SIG-M5 treated with dmso at 0.1 percent for 504 hours (cell line): ENCODE data around the gene ENTPD1.
"Not testable (repeated sequence)": the region's sequence is repeated elsewhere in the genome, so short reads cannot be mapped to it uniquely, and the experiment has no call there.

Experiments used
- DNase-seq: peaks from one replicate; lab custom pipeline; 2025; ENCODE audit not compliant: unreplicated experiment; lab: John Stamatoyannopoulos, UW

Gene ENTPD1

DNA sequence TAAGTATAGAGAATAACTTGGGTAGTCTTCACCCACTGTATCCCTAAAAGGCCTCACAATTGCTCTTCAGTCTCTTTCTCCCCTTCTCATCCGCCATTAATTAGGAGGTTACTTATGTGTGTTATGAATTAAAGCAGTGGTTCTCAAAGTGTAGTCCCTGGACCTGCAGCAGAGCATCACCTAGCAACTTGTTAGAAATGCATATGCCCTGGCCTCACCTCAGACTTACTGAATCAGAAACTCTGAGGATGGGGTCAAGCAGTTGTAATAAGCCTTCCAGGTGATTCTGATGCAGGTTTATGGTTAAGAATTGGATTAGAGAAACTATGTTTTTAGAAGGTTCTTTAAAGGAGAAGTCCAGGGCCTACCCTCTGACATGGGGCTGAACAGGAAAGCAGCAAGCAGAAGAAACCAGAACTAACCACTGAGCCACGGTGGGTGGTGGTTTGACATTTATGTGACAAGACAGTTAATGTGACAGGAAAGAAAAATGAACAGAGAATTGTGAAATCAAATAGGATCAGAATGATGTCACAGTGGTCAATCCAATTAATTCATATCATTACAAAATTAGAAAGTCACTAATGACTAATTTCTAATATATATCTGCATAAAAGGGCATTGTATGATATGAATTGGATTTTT lies 37.6 kb downstream of the ENTPD1 start:
- peak; percentile 60 for DNase-seq

- no peak for DNase-seq
Observed at GRCh38 chr10:95794195-95794594, 38.2 kb downstream of the ENTPD1 start.

GRCh38 chr10:95795602-95796001 lies 39.6 kb downstream of the ENTPD1 start:
- DNase-seq = no peak

DNA sequence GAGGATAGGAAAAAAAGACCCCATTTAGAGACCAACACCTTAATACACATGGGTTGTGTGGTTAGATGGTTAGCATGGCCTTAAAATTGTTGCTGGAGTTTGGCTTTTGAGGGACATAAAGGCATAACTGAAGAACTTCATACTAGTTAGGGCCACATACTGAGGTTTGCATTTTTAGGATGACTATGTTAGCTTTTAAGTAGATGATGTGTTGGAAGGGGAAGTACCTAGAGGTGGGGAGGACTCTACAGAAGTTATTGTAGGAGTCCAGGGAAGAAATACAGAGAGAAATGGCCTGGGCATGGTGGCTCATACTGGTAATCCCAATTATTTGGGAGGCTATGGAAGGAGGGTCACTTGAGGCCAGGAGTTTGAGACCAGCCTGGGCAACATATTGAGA lies 40.5 kb downstream of the ENTPD1 start:
- DNase-seq = no peak

DNA sequence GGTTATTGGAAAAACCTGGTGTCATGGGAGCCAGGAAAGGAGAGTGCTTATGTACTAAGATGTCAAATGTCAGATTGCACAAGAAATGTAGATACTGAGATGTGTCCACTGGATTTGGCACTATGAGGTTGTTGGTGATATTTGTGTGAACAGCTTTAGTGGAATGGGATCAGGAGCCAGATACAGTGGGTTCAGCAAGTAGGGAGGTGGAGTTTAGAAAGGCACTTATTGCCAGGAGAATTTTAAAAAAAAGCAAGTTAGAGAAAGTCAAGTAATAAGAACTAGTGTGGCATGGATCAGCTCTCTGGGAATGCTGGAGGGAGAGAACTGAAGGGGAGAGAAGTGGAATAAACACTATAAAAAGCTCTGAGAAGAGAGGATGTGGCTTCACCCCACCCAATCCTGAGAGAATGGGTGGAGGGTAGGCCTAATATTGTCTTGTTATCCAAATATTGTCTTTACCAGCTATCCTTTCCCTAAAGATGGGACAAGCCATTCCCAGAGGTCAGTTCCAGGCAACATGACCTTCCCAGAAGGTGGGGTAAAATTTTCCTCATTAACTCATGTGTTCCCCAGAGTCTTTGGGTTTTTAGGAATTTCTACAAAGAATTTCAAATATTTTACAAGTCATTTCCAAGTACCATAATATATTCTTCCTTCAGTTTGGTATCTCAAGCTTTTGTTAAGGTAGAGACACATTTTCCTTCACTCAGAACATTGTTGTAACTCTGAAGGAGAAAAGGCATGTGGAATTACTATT lies 42.3 kb downstream of the ENTPD1 start:
- DNase-seq = no peak

DNA sequence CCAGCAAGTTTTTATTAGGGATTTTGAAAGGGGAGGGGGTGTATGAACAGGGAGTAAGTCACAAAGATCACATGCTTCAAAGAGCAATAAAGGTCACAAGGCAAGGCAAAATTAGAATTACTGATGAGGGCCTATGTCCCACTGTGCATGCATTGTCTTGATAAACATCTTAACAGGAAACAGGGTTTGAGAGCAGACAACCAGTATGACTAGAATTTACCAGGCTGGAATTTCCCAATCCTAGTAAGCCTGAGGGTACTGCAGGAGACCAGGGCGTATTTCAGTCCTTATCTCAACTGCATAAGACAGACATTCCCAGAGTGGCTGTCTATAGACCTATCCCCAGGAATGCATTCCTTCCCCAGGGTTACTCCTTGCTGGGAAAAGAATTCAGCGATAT lies 44.3 kb downstream of the ENTPD1 start:
- DNase-seq = not testable (repeated sequence)

DNA sequence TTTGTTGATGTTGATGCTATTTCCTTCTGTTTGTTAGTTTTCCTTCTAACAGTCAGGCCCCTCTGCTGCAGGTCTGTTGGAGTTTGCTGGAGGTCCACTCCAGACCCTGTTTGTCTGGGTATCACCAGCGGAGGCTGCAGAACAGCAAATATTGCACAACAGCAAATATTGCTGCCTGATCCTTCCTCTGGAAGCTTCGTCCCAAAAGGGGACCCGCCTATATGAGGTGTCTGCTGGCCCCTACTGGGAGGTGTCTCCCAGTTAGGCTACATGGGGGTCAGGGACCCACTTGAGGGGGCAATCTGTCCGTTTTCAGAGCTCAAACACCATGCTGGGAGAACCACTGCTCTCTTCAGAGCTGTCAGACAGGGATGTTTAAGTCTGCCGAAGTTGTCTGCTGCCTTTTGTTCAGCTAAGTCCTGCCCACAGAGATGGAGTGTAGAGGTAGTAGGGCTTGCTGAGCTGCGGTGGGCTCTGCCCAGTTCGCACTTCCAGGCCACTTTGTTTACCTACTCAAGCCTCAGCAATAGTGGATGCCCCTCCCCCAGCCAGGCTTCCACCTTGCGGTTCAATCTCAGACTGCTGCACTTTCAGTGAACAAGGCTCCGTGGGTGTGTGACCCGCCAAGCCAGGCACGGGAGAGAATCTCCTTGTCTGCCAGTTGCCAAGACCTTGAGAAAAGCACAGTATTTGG lies 50.9 kb downstream of the ENTPD1 start:
- not testable (repeated sequence) for DNase-seq

DNA sequence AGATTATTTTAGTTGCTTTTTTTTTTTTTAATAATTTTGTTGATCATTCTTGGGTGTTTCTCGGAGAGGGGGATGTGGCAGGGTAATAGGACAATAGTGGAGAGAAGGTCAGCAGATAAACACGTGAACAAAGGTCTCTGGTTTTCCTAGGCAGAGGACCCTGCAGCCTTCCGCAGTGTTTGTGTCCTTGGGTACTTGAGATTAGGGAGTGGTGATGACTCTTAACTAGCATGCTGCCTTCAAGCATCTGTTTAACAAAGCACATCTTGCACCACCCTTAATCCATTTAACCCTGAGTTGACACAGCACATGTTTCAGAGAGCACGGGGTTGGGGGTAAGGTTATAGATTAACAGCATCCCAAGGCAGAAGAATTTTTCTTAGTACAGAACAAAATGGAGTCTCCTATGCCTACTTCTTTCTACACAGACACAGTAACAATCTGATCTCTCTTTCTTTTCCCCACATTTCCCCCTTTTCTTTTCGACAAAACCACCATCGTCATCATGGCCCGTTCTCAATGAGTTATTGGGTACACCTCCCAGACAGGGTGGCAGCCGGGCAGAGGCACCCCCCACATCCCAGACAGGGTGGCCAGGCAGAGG lies 52.8 kb downstream of the ENTPD1 start:
- DNase-seq = not testable (repeated sequence)

DNA sequence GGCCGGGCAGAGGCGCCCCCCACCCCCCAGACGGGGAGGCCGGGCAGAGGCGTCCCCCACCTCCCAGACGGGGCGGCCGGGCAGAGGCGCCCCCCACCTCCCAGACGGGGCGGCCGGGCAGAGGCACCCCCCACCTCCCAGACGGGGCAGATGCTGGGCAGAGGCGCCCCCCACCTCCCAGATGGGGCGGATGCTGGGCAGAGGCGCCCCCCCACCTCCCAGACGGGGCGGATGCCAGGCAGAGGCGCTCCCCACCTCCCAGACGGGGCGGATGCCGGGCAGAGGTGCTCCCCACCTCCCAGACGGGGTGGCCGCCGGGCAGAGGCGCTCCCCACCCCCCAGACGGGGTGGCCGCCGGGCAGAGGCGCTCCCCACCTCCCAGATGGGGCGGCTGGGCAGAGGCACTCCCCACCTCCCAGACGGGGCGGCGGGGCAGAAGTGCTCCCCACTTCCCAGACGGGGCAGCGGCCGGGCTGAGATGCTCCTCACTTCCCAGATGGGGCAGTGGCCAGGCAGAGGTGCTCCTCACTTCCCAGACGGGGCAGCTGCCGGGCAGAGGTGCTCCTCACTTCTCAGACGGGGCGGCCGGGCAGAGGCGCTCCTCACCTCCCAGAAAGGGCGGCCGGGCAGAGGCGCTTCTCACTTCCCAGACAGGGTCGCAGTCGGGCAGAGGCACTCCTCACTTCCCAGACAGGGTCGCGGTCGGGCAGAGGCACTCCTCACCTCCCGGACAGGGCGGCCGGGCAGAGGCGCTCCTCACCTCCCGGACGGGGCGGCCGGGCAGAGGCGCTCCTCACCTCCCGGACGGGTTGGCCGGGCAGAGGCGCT lies 53.6 kb downstream of the ENTPD1 start:
- no peak for DNase-seq

- no peak for DNase-seq
Observed at GRCh38 chr10:95810198-95810976, 54.4 kb downstream of the ENTPD1 start.

DNA sequence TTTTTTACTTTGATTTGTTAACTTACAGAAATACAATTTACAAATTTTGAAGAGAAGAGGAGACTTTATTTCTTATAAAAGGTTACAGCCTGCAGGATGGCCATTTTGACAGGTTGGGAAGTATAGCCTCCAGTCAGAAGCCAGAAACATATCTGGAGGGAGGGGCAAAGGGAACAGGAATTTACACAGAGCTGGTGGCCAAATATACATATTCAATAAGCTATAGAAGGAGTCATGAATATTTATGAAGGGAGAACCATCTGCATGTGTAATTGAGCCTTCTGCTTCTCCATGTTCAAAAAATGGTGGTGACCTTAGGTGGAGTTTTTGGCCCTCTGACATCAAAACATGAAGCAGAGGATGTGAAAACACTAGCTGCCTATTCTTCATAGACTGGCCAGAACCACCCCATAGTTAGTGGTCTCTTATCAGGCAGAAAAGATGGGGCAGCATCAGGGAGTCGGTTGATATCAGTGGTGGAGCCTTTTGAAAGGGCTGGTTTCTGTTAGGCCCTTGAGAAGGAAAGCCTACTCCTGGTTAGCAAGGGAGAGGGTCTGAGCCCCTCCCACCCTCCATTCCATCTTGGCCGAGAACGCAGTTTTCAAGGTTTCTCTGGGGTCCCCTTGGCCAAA lies 57.2 kb downstream of the ENTPD1 start:
- DNase-seq = no peak

- peak; percentile 18 for DNase-seq
Observed at GRCh38 chr10:95814011-95814727, 58.2 kb downstream of the ENTPD1 start.

DNA sequence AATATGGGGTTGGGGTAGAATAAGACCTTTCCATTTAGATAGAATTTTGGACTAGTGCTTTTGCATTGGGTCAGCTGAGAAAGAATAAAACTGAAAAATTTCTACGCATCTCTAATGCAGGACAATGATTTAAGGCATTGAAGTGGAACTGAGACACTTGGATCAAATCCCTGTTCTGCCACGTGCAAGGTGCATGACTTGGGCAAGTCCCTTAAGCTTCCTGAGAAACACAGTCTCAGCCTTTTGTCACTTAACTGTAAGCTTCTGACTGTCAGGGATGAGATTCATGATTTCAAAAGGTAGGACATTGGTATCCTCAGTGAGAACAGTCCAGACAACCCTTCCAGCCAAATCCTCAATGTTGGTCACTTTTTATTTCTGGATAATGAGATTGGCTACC lies 59.2 kb downstream of the ENTPD1 start:
- DNase-seq = no peak

GRCh38 chr10:95815701-95816240 lies 59.8 kb downstream of the ENTPD1 start:
- no peak for DNase-seq

DNA sequence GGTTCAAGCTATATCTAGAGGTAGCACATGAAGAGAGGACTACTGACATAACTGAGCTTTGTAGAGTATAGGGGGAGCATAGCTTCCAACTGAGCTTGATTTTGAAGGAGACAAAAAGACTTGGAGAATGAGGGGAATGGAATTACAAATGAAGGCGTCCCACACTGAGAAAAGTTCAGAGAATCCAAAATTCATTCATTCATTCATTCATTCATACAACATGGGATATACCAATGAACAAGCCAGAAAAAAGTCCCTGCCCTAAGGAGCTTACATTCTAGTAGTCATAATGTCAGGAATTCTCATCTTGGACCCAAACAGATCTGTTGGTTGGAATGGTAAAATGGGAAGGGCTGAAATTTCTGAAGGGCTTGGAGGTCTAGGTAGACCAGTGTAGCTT lies 62.0 kb downstream of the ENTPD1 start:
- no peak for DNase-seq

DNA sequence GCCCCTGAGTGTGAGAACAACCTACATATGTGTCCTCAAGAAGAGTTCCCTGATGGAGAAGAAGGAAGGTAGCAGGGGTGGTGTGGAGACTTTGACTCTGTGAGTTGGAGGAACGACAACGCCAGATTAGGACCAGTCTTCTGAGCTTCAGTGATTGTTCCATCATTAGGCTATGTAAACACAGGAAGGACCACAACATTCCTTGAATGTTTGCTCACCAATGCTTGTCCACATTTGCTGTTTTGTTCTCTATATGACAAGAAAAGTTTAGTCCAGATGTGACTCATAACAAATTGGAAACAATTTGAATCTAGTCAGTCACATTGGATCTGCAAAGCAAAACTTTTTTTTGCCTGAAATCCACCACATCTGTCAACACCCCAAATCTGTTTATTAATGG lies 62.7 kb downstream of the ENTPD1 start:
- DNase-seq = peak; percentile 5

DNA sequence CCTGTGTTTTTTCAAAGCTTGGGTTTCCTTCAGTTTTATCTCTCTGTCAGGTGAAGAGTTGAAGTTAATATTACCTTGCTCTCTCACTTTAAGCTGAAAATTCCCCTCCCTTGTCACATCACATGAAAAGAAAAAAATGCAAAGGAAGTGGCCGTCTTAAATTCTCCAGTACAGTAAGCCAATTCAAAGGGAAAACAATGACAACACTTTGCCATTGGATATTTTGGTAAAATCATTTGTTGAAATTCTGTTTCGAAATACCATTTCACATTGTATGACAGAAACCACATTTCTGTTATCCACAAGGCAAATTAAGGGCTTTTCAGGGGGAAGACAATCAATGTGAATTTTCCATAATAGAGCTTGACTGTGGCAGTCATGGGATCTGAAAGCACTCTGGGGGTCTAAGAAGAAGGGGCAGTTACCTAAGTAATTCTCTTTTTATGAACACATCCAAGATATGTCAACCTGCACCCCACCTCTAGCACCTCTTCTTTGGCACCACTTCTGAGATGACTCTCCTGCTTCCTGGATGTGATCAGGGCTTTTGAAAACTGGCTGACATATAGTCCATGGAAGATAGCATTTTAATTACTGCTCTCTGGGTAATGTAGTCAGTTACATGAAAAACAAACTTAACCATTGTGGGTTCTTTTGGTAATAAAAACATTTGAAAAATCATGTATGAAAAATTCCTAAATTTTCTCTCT lies 63.8 kb downstream of the ENTPD1 start:
- peak; percentile 13 for DNase-seq

DNA sequence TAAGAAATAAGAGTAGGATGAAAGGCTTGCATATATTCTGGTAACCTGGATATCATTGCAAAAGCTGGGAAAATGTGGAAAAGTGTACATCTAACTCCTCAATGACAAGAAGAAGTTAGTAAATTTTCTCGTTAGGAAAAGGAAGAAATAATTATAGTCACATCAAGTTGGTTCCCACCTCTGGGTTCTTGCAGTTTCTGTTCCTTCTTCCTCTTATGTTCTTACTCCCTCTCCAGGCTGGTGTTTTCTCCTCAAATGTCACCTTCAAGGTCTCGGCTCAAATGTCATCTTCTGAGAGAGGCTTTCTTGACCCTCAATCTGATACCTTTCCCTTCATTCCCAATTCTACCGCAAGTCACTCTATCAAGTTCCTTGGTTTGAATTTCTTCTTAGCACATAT lies 64.4 kb downstream of the ENTPD1 start:
- DNase-seq = peak; percentile 47
